Measurements from ENCODE around the gene CADPS. TPM values are rescaled to one million over a fixed set of nuclear protein-coding genes. Genes with fewer than 3 reads are reported as not detected.

The CADPS gene
- polyA plus RNA-seq, 1 donor (not counting 4 experiments of a cell fraction or from before 2014, with no cell fraction given), result not detected

GRCh38 chr3:62374341-62375218 lies 500.6 kb downstream of the CADPS start:
- Histone ChIP-seq H2AFZ (ENCODE audit: control insufficient read depth, low read length) (no peak overlapping the region), H3K4me1 (ENCODE audit: control insufficient read depth, extremely low read depth, insufficient read depth, low read length) (no peaks in the 10 kb centered on the region), H3K27me3 (ENCODE audit: control insufficient read depth, extremely low read depth, insufficient read depth, low read length) (peaks cover 98% of the 10 kb centered on the region), H3K4me3 (ENCODE audit: control insufficient read depth in 2 of 3, extremely low read depth in 1 of 3, insufficient read depth in 2 of 3, low read depth in 1 of 3, low read length in 3 of 3) (peak overlapping the region in 2 of 3 experiments; percentile 46 to 60), H3K27ac (ENCODE audit: control insufficient read depth, insufficient read depth, low read length) (no peak overlapping the region), H4K20me1 (ENCODE audit: control insufficient read depth, extremely low read depth, insufficient read depth, low read length) (peaks cover 7% of the 10 kb centered on the region), H3K4me2 (ENCODE audit: control insufficient read depth, extremely low read depth, insufficient read depth, low read depth, low read length) (peak overlapping the region; percentile 54), H3K36me3 (ENCODE audit: control insufficient read depth in 2 of 2, extremely low read depth in 1 of 2, insufficient read depth in 2 of 2, low read length in 2 of 2) (no peaks in the 10 kb centered on the region), H3K9me1 (ENCODE audit: control insufficient read depth, extremely low read depth, insufficient read depth, low read length) (no peaks in the 10 kb centered on the region), H3K9ac (ENCODE audit: control insufficient read depth, extremely low read depth, insufficient read depth, low read length) (no peak overlapping the region), H3K9me3 (ENCODE audit: control insufficient read depth, low read depth, low read length) (no peaks in the 10 kb centered on the region), H3K79me2 (ENCODE audit: control insufficient read depth, insufficient read depth, low read length) (no peaks in the 10 kb centered on the region)
- no peak for FAIRE-seq
- DNase-seq (ENCODE audit: low read depth, low spot score), result no peak
- dilution Hi-C loops (cut with MboI; ENCODE audit: extremely low pct_ligation_motif_present, low sequenced_read_pairs), result no loop called here
- TF ChIP-seq CTCF (optimal IDR thresholded peaks at IDR 0.05 in 1 of 3, IDR thresholded peaks at IDR 0.05 in 1 of 3, conservative IDR thresholded peaks at IDR 0.05 in 1 of 3; ENCODE audit: extremely low read depth in 1 of 3, insufficient read depth in 2 of 3, low read length in 3 of 3), result no peak
- TF ChIP-seq EZH2 (IDR thresholded peaks at IDR 0.05; ENCODE audit: low read length), result peak; percentile 32

- Histone ChIP-seq H3K4me1 (ENCODE audit: control insufficient read depth, extremely low read depth, insufficient read depth, low read length) (no peaks in the 10 kb centered on the region), H3K36me3 (ENCODE audit: control insufficient read depth in 2 of 2, extremely low read depth in 1 of 2, insufficient read depth in 2 of 2, low read length in 2 of 2) (no peaks in the 10 kb centered on the region), H4K20me1 (ENCODE audit: control insufficient read depth, extremely low read depth, insufficient read depth, low read length) (peaks cover 7% of the 10 kb centered on the region), H3K4me2 (ENCODE audit: control insufficient read depth, extremely low read depth, insufficient read depth, low read depth, low read length) (peak overlapping the region; percentile 54), H3K9me3 (ENCODE audit: control insufficient read depth, low read depth, low read length) (no peaks in the 10 kb centered on the region), H2AFZ (ENCODE audit: control insufficient read depth, low read length) (no peak overlapping the region), H3K4me3 (ENCODE audit: control insufficient read depth in 2 of 3, extremely low read depth in 1 of 3, insufficient read depth in 2 of 3, low read depth in 1 of 3, low read length in 3 of 3) (peak overlapping the region in 2 of 3 experiments; percentile 46 to 60), H3K27me3 (ENCODE audit: control insufficient read depth, extremely low read depth, insufficient read depth, low read length) (peaks cover 98% of the 10 kb centered on the region), H3K79me2 (ENCODE audit: control insufficient read depth, insufficient read depth, low read length) (no peaks in the 10 kb centered on the region), H3K27ac (ENCODE audit: control insufficient read depth, insufficient read depth, low read length) (no peak overlapping the region), H3K9me1 (ENCODE audit: control insufficient read depth, extremely low read depth, insufficient read depth, low read length) (no peaks in the 10 kb centered on the region), H3K9ac (ENCODE audit: control insufficient read depth, extremely low read depth, insufficient read depth, low read length) (no peak overlapping the region)
- TF ChIP-seq CTCF (optimal IDR thresholded peaks at IDR 0.05 in 1 of 3, IDR thresholded peaks at IDR 0.05 in 1 of 3, conservative IDR thresholded peaks at IDR 0.05 in 1 of 3; ENCODE audit: extremely low read depth in 1 of 3, insufficient read depth in 2 of 3, low read length in 3 of 3), result no peak
- peak; percentile 93 for TF ChIP-seq EZH2 (IDR thresholded peaks at IDR 0.05; ENCODE audit: low read length)
- dilution Hi-C loops (cut with MboI; ENCODE audit: extremely low pct_ligation_motif_present, low sequenced_read_pairs), result no loop called here
- FAIRE-seq, result no peak
- no peak for DNase-seq (ENCODE audit: low read depth, low spot score)
Observed at GRCh38 chr3:62373714-62374333, 501.4 kb downstream of the CADPS start.
